Body of pancreas (tissue), 4 donors: ENCODE results near the gene MAST3. TPM values are rescaled to one million over a fixed set of nuclear protein-coding genes. Genes with fewer than 3 reads are reported as not detected.

ENCODE experiments used
- ATAC-seq: fragments of 150-250 bp; one replicate; pipeline ENCODE4 v1.9.1; 2016
- DNase-seq, 4 donors: peaks; one replicate each; pipeline ENCODE4 v3.0.0-alpha.2; 2019
- H3K27ac ChIP-seq, 4 donors: fragments of 200-600 bp; sonication (generic); 1 replicate in 3 of 4; 2 replicates in 1 of 4; pipeline versions ENCODE4 v1.5.1 to v1.6.1; 2016 to 2019; ENCODE audit warnings: mild to moderate bottlenecking in 1 of 4, mixed read lengths in 1 of 4, moderate library complexity in 1 of 4
- H3K27me3 ChIP-seq, 2 donors: fragments of 200-600 bp; sonication (generic); one replicate each; pipeline ENCODE4 v1.6.0; 2016; ENCODE audit warnings: mild to moderate bottlenecking in 1 of 2
- H3K36me3 ChIP-seq, 2 donors: fragments of 200-600 bp; sonication (generic); replicated peaks in 1 of 2; 2 replicates each; pipeline ENCODE4 v1.5.1; 2016; ENCODE audit warnings: low read depth in 2 of 2; ENCODE audit not compliant: insufficient read depth in 1 of 2
- H3K4me1 ChIP-seq: fragments of 200-600 bp; sonication (generic); one replicate; pipeline ENCODE4 v1.6.0; 2016
- H3K4me3 ChIP-seq, 2 donors: fragments of 200-600 bp; sonication (generic); 1 replicate in 1 of 2; 2 replicates in 1 of 2; pipeline ENCODE4 v1.5.1; 2016 to 2019
- H3K9me3 ChIP-seq, 3 donors: fragments of 200-600 bp; sonication (generic); 1 replicate in 2 of 3; 2 replicates in 1 of 3; pipeline ENCODE4 v1.5.1; 2016
- POLR2A ChIP-seq, 3 donors: fragments of 450-650 bp; IDR thresholded peaks; one replicate each; pipeline ENCODE4 v1.6.1; 2016; ENCODE audit warnings: antibody characterized with exemption in 3 of 3, mild to moderate bottlenecking in 2 of 3
- WGBS, 2 donors: methylation state at CpG; one replicate each; pipeline ENCODE4 v1.1.5; 2017; 5-methylcytosine and 5-hydroxymethylcytosine counted together
- intact Hi-C: fragments of 100-400 bp; cut with DNase I; formaldehyde crosslinking; loops from one replicate; pipeline ENCODE4 v1.15.1; 2023
- total RNA-seq, 2 donors: library from RNA; depleted of rRNA; stranded (reverse); fragments of >200 nt; gene quantifications; one replicate each; pipeline ENCODE4 v1.1.0, GENCODE V29; 2016
- TF ChIP-seq, protein P1 (sequence below), 7 experiments: fragments of 450-650 bp in 4 of 7; fragments of 200-600 bp in 3 of 7; sonication (generic) in 3 of 7; IDR thresholded peaks; one replicate each; pipeline ENCODE4 v1.5.1; 2016 to 2019; ENCODE audit warnings: antibody characterized with exemption in 7 of 7

Gene MAST3
- total RNA-seq, 2 donors from 2014 or later, result 17.6 to 35.3 TPM

DNA sequence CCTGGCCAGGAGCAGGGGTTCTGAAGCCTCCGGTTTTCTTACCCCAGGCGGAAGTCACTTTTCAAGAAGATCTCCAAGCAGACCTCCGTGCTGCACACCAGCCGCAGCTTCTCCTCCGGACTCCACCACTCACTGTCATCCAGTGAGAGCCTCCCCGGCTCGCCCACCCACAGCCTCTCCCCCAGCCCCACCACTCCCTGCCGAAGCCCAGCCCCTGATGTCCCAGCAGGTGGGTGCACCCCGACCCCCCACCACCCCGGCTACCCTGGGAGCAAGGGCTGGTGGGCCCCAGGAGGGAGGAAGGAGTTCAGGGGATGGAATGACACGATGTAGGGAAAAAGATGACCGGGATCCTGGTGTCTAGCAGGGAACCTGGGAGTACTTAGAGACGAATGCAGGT, 49.8 kb downstream of the MAST3 start:
- WGBS, 2 donors, result 94 to 95% methylated on average over 11 to 13 of the region's 13 CpGs

DNA sequence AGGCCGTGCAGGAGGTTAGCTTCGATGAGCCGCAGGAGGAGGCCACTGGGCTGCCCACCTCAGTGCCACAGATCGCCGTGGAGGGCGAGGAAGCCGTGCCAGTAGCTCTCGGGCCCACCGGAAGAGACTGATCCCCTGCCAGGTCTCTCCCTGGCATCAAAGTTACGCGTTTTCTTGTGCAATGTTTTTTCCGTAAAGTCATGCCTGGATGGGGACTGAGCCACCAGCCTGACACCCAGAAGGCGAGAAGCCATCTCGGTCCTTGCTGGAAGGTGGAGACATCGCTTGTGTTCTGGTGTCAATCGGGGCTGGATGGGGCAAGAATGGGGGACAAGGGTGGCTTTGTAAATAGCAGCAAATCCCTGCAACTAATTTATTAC, 52.0 kb downstream of the MAST3 start:
- Histone ChIP-seq H3K9me3 (no peaks in the 10 kb centered on the region), H3K4me1 (peaks cover 27% of the 10 kb centered on the region), H3K27ac (no peak overlapping the region), H3K4me3 (no peak overlapping the region), H3K27me3 (no peaks in the 10 kb centered on the region), H3K36me3 (peaks cover 11 to 24% of the 10 kb centered on the region in 2 donors)
- DNase-seq, result no peak
- 85 to 89% methylated on average over 14 to 16 of the region's 16 CpGs for WGBS, 2 donors
- no peak for ATAC-seq
- TF ChIP-seq POLR2A (IDR thresholded peaks at IDR 0.05), result no peak
- TF ChIP-seq, protein P1, sequence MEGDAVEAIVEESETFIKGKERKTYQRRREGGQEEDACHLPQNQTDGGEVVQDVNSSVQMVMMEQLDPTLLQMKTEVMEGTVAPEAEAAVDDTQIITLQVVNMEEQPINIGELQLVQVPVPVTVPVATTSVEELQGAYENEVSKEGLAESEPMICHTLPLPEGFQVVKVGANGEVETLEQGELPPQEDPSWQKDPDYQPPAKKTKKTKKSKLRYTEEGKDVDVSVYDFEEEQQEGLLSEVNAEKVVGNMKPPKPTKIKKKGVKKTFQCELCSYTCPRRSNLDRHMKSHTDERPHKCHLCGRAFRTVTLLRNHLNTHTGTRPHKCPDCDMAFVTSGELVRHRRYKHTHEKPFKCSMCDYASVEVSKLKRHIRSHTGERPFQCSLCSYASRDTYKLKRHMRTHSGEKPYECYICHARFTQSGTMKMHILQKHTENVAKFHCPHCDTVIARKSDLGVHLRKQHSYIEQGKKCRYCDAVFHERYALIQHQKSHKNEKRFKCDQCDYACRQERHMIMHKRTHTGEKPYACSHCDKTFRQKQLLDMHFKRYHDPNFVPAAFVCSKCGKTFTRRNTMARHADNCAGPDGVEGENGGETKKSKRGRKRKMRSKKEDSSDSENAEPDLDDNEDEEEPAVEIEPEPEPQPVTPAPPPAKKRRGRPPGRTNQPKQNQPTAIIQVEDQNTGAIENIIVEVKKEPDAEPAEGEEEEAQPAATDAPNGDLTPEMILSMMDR (IDR thresholded peaks at IDR 0.05), result no peak
- intact Hi-C loops, result no loop called here

More for the DNA sequence above, 49.8 kb downstream of the MAST3 start:
- Histone ChIP-seq H3K36me3 (peaks cover 17 to 38% of the 10 kb centered on the region in 2 donors), H3K27me3 (no peaks in the 10 kb centered on the region), H3K9me3 (no peaks in the 10 kb centered on the region), H3K4me3 (no peak overlapping the region), H3K4me1 (peaks cover 16% of the 10 kb centered on the region), H3K27ac (no peak overlapping the region)
- TF ChIP-seq POLR2A (IDR thresholded peaks at IDR 0.05), result no peak
- DNase-seq (no peak), ATAC-seq (no peak)
- intact Hi-C loops, result no loop called here

DNA sequence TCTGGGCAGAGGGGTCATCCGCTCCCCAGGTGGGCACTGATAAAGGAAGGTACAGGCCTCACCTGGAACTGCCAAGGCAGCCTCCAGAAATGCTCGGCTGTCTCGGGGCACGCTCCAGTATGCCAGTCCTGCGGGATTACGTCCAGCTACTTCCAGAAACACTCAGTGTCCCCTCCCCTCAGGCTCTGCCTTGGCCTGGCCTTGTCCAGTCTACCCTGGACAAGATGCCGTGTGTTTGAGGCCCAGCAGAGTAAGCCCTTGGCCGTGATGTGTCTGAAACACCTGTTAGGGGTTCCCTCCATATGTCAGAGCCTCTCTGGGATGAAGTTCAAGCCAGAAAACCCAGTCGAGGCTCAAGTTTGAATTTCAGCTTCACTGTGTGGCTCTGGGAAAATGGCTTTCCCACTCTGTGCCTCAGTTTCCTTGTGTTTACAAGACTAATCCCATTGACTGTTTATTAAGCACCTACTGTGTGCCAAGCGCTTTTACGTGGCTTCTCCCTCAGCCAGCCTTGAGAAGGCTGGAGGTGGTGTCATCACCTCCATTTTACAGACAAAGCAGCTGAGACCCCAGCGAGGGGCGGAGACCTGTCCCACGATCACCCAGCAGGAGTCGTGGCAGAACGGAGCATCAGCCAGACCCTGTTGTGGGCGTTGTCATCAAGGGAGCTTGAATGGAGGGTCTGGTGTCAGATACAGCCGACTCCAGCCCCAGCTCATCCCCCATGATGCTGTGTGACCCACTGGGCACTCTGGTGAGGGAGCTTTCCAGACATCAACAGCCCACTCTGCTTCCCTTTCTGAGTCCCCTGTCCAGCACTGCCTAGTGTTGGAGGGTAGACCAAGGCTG, 53.4 kb downstream of the MAST3 start:
- peak in 3 of 4 donors; percentile 46 to 54 (median 47) for DNase-seq
- H3K9me3 ChIP-seq, result no peaks in the 10 kb centered on the region
- ATAC-seq, result no peak
- TF ChIP-seq, protein P1 (IDR thresholded peaks at IDR 0.05), result no peak
- TF ChIP-seq POLR2A (IDR thresholded peaks at IDR 0.05), result no peak
- intact Hi-C loops, result no loop called here
- 55 to 57% methylated on average over 10 to 18 of the region's 18 CpGs for WGBS, 2 donors
- peaks cover 40% of the 10 kb centered on the region for H3K4me1 ChIP-seq
- H3K27ac ChIP-seq, result peak overlapping the region in 2 of 4 donors; percentile 35 to 93
- no peaks in the 10 kb centered on the region for H3K27me3 ChIP-seq
- H3K4me3 ChIP-seq, result no peak overlapping the region
- H3K36me3 ChIP-seq, result peaks cover 0 to 11% of the 10 kb centered on the region in 2 donors

DNA sequence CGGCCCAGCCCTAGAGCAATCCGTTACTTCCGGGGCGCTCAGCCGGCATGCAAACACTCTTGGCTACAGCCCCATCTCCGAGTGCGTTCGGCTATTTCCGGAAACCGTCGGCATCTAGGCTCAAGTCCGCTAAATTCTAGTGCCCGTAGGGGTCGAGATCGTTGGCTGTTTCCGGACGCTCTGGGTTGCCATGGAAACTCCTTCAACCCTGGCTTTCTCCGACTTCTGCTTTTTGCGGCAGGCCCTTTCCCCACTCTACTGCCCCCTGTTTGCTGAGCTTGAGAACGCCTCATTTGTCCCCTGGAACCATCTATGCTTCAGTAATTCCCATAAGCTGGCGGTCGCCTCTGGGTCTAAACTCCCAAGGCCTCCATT, 54.9 kb downstream of the MAST3 start:
- peaks cover 0 to 2% of the 10 kb centered on the region in 2 donors for H3K36me3 ChIP-seq
- WGBS, 2 donors, result 1% methylated on average over 16 to 22 of the region's 22 CpGs
- TF ChIP-seq, protein P1 (IDR thresholded peaks at IDR 0.05), result peak; percentile 16 to 86 (median 62)
- TF ChIP-seq POLR2A (IDR thresholded peaks at IDR 0.05), result peak in 2 of 3 donors; percentile 29 to 38
- no peaks in the 10 kb centered on the region for H3K9me3 ChIP-seq
- peaks cover 54% of the 10 kb centered on the region for H3K4me1 ChIP-seq
- H3K27ac ChIP-seq, result peak overlapping the region; percentile 89 to 93 (median 92)
- intact Hi-C loops, result no loop called here
- DNase-seq (peak; percentile 94 to 98 (median 96)), ATAC-seq (peak; percentile 68)
- peak overlapping the region; percentile 13 to 17 for H3K4me3 ChIP-seq
- H3K27me3 ChIP-seq, result no peaks in the 10 kb centered on the region

DNA sequence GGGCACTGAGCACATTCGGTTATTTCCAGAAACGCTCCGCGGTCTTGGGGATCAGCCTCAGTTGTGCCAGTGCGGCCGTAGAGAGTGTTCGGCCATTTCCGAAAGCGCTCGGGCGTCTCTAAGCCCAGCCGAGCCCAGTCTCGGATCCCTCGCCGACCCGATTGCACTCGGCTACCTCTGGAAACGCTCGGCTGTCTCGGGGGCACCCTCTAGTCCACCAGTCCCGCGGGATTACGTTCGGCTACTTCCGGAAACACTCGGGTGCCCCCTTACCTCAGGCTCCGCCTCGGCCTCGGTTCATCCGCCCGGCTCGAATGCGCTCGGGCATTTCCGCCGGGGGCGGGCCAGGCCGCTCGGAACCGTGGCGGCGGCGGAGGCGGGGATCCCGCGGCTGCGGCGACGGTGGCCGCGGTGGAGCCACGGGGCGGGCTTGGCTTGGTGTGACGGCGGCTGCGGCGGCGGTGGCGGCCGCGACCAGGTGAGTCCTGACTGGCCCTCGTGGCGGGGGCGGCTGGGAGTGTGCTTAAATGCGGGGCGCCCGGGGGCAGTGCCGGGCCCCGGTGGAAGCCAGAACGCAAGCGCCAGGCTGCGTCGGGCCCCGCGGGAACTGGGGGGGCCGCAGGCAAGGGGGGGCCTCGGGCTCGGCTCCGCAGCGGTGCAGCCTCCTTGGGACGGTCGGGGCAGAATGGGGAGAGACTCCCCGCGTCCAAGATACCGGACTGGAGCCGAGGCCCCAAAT, 55.4 kb downstream of the MAST3 start, which contains the start of gene PIK3R2:
Gene PIK3R2, plus strand, starts transcription at position 347 of the 739 bp plus-strand sequence. CDS start 2,717 bp downstream, outside the sequence.
- H3K4me3 ChIP-seq, result peak within 1 kb of the TSS; percentile 57 to 70
- H3K9me3 ChIP-seq, result no peaks in the 10 kb centered on the region
- H3K36me3 ChIP-seq, result no peaks in the 10 kb centered on the region
- peak; percentile 32 to 59 (median 52) for TF ChIP-seq POLR2A (IDR thresholded peaks at IDR 0.05)
- TF ChIP-seq, protein P1 (IDR thresholded peaks at IDR 0.05), result no peak
- H3K27me3 ChIP-seq, result no peaks in the 10 kb centered on the region
- DNase-seq (peak; percentile 99 to 100 (median 100)), ATAC-seq (peak; percentile 88)
- intact Hi-C loops, result no loop called here
- peaks cover 59% of the 10 kb centered on the region for H3K4me1 ChIP-seq
- WGBS, 2 donors, result 0% methylated on average over 12 to 57 of the region's 86 CpGs
- H3K27ac ChIP-seq, result peak within 1 kb of the TSS; percentile 89 to 93 (median 92)
